ENCODE results near the gene ATG16L1. TPM values are rescaled to one million over a fixed set of nuclear protein-coding genes. Genes with fewer than 3 reads are reported as not detected.

The ATG16L1 gene
- total RNA-seq, 3 donors from 2014 or later (not counting 1 experiment from before 2014, with no cell fraction given): 106 to 142 (median 117) TPM

- no peak for TF ChIP-seq CTCF (IDR thresholded peaks at IDR 0.05)
- no peaks in the 10 kb centered on the region for H3K4me1 ChIP-seq (ENCODE audit: control insufficient read depth, insufficient read depth, low read length)
- DNase-seq (no peak), ATAC-seq (no peak)
- no peaks in the 10 kb centered on the region for H3K27me3 ChIP-seq (ENCODE audit: control insufficient read depth, insufficient read depth, low read length)
- no peak overlapping the region for H3K27ac Mint-ChIP-seq
- no peak overlapping the region for H3K27ac ChIP-seq (ENCODE audit: low read length)
- H3K27me3 Mint-ChIP-seq (ENCODE audit: low read depth in 2 of 2): no peaks in the 10 kb centered on the region
- no peak overlapping the region for H3K4me3 Mint-ChIP-seq
- H3K36me3 ChIP-seq (ENCODE audit: control insufficient read depth, insufficient read depth, low read length): no peaks in the 10 kb centered on the region
- H3K4me1 Mint-ChIP-seq: peaks cover 0 to 6% of the 10 kb centered on the region in 2 donors
- 88% methylated on average over 12 of the region's 14 CpGs for WGBS (ENCODE audit: insufficient coverage)
- H3K9me3 ChIP-seq (ENCODE audit: control insufficient read depth, insufficient read depth, low read length): no peaks in the 10 kb centered on the region
- intact Hi-C loops (cut with micrococcal nuclease): no loop called here
- no peaks in the 10 kb centered on the region for H3K36me3 Mint-ChIP-seq
- no peak overlapping the region for H3K4me3 ChIP-seq (ENCODE audit: low read length)
- H3K9me3 Mint-ChIP-seq: no peaks in the 10 kb centered on the region
Measured at GRCh38 chr2:233223059-233223894, 28.2 kb upstream of the ATG16L1 start.

GRCh38 chr2:233225230-233226068, 26.0 kb upstream of the ATG16L1 start:
- Histone ChIP-seq H3K4me3 (ENCODE audit: low read length) (no peak overlapping the region), H3K36me3 (ENCODE audit: control insufficient read depth, insufficient read depth, low read length) (no peaks in the 10 kb centered on the region), H3K9me3 (ENCODE audit: control insufficient read depth, insufficient read depth, low read length) (no peaks in the 10 kb centered on the region), H3K27me3 (ENCODE audit: control insufficient read depth, insufficient read depth, low read length) (no peaks in the 10 kb centered on the region), H3K4me1 (ENCODE audit: control insufficient read depth, insufficient read depth, low read length) (peaks cover 9% of the 10 kb centered on the region), H3K27ac (ENCODE audit: low read length) (no peak overlapping the region)
- ATAC-seq (no peak), DNase-seq (no peak)
- Mint-ChIP-seq H3K27ac (no peak overlapping the region), H3K27me3 (ENCODE audit: low read depth in 2 of 2) (no peaks in the 10 kb centered on the region), H3K36me3 (no peaks in the 10 kb centered on the region), H3K4me1 (peaks cover 0 to 14% of the 10 kb centered on the region in 2 donors), H3K9me3 (no peaks in the 10 kb centered on the region), H3K4me3 (no peak overlapping the region)
- no peak for TF ChIP-seq CTCF (IDR thresholded peaks at IDR 0.05)
- WGBS (ENCODE audit: insufficient coverage): 85% methylated on average over 4 of the region's 5 CpGs
- intact Hi-C loops (cut with micrococcal nuclease): no loop called here

- DNase-seq: no peak
- H3K9me3 ChIP-seq (ENCODE audit: control insufficient read depth, insufficient read depth, low read length): no peaks in the 10 kb centered on the region
- Mint-ChIP-seq H3K27me3 (ENCODE audit: low read depth in 2 of 2) (no peaks in the 10 kb centered on the region), H3K27ac (no peak overlapping the region), H3K36me3 (no peaks in the 10 kb centered on the region), H3K9me3 (no peaks in the 10 kb centered on the region), H3K4me3 (no peak overlapping the region), H3K4me1 (peaks cover 7 to 24% of the 10 kb centered on the region in 2 donors)
- H3K4me3 ChIP-seq (ENCODE audit: low read length): no peak overlapping the region
- peaks cover 20% of the 10 kb centered on the region for H3K4me1 ChIP-seq (ENCODE audit: control insufficient read depth, insufficient read depth, low read length)
- no peak for ATAC-seq
- no peaks in the 10 kb centered on the region for H3K27me3 ChIP-seq (ENCODE audit: control insufficient read depth, insufficient read depth, low read length)
- no peaks in the 10 kb centered on the region for H3K36me3 ChIP-seq (ENCODE audit: control insufficient read depth, insufficient read depth, low read length)
- no peak for TF ChIP-seq CTCF (IDR thresholded peaks at IDR 0.05)
- WGBS (ENCODE audit: insufficient coverage): 79% methylated on average over 2 of the region's 2 CpGs
- intact Hi-C loops (cut with micrococcal nuclease): no loop called here
- no peak overlapping the region for H3K27ac ChIP-seq (ENCODE audit: low read length)
Measured at GRCh38 chr2:233226511-233227031, 24.9 kb upstream of the ATG16L1 start.

Data from natural killer cell (primary cell).